ENCODE results near the gene EXD3.
"Not testable (repeated sequence)": the region's sequence is repeated elsewhere in the genome, so short reads cannot be mapped to it uniquely, and the experiment has no call there.

Gene EXD3

GRCh38 chr9:137381501-137382443 lies 41.2 kb downstream of the EXD3 start:
- H3K4me3 ChIP-seq (ENCODE audit: low read depth, low read length): no peak overlapping the region
- TF ChIP-seq CTCF (IDR thresholded peaks at IDR 0.05; ENCODE audit: control insufficient read depth, extremely low read depth, insufficient read depth): no peak
- DNase-seq (ENCODE audit: low read depth): no peak

DNA sequence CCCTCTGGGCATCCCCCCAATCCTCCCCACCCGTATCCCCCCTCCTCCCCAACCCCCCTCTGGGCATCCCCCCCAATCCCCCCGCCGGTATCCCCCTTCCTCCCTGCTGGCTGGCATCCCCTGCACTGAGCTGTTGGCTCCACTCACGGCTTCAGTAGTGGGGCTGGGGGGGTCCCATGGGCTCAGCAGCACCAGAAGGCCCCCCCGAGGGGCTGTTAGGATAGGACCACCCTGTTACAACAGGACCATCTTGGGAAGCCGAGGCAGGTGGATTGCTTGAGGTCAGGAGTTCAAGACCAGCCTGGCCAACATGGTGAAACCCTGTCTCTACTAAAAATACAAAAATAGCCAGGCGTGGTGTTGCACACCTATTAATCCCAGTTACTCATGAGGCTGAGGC lies 42.4 kb downstream of the EXD3 start:
- no peak overlapping the region for H3K4me3 ChIP-seq (ENCODE audit: low read depth, low read length)
- no peak for DNase-seq (ENCODE audit: low read depth)
- no peak for TF ChIP-seq CTCF (IDR thresholded peaks at IDR 0.05; ENCODE audit: control insufficient read depth, extremely low read depth, insufficient read depth)

DNA sequence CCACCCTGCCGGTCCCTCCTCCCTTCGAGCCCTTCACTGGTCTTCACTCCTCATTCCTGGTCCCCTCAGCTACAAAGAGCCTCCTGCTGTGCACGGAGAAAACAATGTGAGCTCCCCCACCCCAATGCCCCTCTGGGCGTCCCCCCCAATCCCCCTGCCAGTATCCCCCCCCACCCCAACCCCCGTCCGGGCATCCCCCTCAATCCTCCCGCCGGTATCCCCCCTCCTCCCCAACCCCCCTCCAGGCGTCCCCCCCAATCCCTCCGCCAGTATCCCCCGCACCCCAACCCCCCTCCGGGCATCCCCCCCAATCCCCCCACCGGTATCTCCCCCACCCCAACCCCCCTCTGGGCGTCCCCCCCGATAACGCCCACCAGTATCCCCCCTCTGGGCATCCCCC lies 42.8 kb downstream of the EXD3 start:
- no peak overlapping the region for H3K4me3 ChIP-seq (ENCODE audit: low read depth, low read length)
- no peak for TF ChIP-seq CTCF (IDR thresholded peaks at IDR 0.05; ENCODE audit: control insufficient read depth, extremely low read depth, insufficient read depth)
- DNase-seq (ENCODE audit: low read depth): no peak

DNA sequence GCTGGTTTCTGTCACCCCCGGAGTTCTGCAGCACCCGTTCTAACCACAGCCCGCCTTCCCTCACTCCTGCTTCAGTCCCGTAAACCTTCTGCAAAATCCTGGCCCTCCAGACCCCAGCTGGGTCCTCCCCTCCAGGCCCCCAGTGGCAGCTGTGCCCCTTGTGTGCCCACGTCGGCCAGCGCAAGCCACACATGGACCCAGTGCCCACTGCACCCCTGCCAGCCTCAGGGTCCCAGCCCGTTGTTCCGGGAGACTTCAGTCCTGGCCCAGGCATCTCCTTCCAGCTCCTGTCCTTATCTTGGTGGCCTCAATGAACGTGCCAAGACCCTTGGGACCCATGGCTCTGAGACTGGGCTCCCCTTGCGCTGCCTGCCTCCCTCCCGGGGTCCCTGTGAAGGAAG lies 43.2 kb downstream of the EXD3 start:
- H3K4me3 ChIP-seq (ENCODE audit: low read depth, low read length): no peak overlapping the region
- DNase-seq (ENCODE audit: low read depth): no peak
- TF ChIP-seq CTCF (IDR thresholded peaks at IDR 0.05; ENCODE audit: control insufficient read depth, extremely low read depth, insufficient read depth): no peak

DNA sequence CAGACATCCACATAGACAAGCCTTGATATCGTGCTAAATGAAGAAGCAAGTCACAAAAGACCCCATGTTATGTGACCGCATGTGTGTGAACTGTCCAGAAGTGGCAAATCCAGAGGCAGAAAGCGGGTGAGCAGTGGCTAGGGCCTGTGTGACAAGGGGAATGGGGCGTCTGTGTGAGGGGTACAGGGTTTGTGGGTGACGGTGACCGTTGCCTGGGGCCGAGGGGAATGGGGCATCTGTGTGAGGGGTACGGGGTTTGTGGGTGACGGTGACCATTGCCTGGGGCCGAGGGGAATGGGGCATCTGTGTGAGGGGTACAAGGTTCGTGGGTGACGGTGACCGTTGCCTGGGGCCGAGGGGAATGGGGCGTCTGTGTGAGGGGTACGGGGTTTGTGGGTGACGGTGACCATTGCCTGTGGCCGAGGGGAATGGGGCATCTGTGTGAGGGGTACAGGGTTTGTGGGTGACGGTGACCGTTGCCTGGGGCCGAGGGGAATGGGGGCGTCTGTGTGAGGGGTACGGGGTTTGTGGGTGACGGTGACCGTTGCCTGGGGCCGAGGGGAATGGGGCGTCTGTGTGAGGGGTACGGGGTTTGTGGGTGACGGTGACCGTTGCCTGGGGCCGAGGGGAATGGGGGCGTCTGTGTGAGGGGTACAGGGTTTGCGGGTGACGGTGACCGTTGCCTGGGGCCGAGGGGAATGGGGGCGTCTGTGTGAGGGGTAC lies 44.1 kb downstream of the EXD3 start:
- DNase-seq (ENCODE audit: low read depth); H3K4me3 ChIP-seq (ENCODE audit: low read depth, low read length): not testable (repeated sequence)

GRCh38 chr9:137376386-137376785 lies 46.6 kb downstream of the EXD3 start:
- no peak for DNase-seq (ENCODE audit: low read depth)
- TF ChIP-seq CTCF (IDR thresholded peaks at IDR 0.05; ENCODE audit: control insufficient read depth, extremely low read depth, insufficient read depth): no peak

DNA sequence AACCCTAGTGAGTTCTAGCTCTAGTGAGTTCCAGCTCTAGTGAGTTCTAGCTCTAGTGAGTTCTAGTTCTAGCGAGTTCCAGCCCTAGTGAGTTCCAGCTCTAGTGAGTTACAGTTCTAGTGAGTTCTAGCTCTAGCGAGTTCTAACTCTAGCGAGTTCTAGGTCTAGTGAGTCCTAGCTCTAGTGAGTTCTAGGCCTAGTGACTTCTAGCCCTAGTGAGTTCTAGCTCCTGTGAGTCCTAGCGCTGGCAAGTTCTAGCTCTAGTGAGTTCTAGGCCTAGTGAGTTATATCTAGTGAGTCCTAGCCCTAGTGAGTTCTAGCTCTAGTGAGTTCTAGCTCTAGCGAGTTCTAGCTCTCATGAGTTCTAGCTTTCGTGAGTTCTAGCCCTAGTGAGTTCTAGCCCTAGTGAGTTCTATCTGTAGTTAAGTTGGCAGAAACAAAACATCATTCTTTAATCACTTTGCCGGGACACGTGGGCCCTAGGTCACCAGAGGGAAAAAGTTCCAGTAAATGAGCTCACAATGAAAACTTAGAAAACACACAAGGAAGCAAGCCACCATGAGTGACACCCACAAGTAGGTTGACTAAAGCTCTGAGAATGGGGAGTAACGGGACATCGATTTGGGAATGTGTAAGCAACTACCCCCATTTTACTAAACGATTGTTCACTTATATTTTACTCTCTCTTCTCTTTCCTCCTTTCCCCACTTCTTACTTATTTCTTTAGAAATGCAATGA lies 47.5 kb downstream of the EXD3 start:
- H3K4me3 ChIP-seq (ENCODE audit: low read depth, low read length): no peak overlapping the region
- no peak for DNase-seq (ENCODE audit: low read depth)
- no peak for TF ChIP-seq CTCF (IDR thresholded peaks at IDR 0.05; ENCODE audit: control insufficient read depth, extremely low read depth, insufficient read depth)

More at GRCh38 chr9:137376386-137376785, 46.6 kb downstream of the EXD3 start:
- no peak overlapping the region for H3K4me3 ChIP-seq (ENCODE audit: low read depth, low read length)
